Epithelial cell of esophagus (primary cell): Measurements from ENCODE around the gene SPINK8.
"Not testable (repeated sequence)": the region's sequence is repeated elsewhere in the genome, so short reads cannot be mapped to it uniquely, and the experiment has no call there.

ENCODE experiments used
- DNase-seq: peaks from one replicate; pipeline ENCODE4 v3.0.0; 2010; ENCODE audit warnings: low read depth
- H3K4me3 ChIP-seq: 2 replicates; pipeline ENCODE4 v1.5.1; 2011; ENCODE audit warnings: mild to moderate bottlenecking, low read length, control low read depth
- TF ChIP-seq, protein P1 (sequence below): IDR thresholded peaks from 2 replicates; pipeline ENCODE4 v1.5.1; 2011; ENCODE audit warnings: low read depth, mild to moderate bottlenecking, low read length, control low read depth, inconsistent platforms; ENCODE audit not compliant: insufficient read depth; ENCODE audit errors: missing control alignments

Gene SPINK8

GRCh38 chr3:48276911-48277641 lies 56.4 kb downstream of the SPINK8 start:
- TF ChIP-seq, protein P1, sequence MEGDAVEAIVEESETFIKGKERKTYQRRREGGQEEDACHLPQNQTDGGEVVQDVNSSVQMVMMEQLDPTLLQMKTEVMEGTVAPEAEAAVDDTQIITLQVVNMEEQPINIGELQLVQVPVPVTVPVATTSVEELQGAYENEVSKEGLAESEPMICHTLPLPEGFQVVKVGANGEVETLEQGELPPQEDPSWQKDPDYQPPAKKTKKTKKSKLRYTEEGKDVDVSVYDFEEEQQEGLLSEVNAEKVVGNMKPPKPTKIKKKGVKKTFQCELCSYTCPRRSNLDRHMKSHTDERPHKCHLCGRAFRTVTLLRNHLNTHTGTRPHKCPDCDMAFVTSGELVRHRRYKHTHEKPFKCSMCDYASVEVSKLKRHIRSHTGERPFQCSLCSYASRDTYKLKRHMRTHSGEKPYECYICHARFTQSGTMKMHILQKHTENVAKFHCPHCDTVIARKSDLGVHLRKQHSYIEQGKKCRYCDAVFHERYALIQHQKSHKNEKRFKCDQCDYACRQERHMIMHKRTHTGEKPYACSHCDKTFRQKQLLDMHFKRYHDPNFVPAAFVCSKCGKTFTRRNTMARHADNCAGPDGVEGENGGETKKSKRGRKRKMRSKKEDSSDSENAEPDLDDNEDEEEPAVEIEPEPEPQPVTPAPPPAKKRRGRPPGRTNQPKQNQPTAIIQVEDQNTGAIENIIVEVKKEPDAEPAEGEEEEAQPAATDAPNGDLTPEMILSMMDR, result no peak
- DNase-seq, result no peak
- H3K4me3 ChIP-seq, result no peak overlapping the region

- H3K4me3 ChIP-seq, result no peak overlapping the region
- DNase-seq, result no peak
- TF ChIP-seq, protein P1, result no peak
Measured at GRCh38 chr3:48275287-48276027, 58.0 kb downstream of the SPINK8 start.

GRCh38 chr3:48274452-48274851 lies 59.0 kb downstream of the SPINK8 start:
- H3K4me3 ChIP-seq, result no peak overlapping the region
- TF ChIP-seq, protein P1, result no peak
- no peak for DNase-seq

DNA sequence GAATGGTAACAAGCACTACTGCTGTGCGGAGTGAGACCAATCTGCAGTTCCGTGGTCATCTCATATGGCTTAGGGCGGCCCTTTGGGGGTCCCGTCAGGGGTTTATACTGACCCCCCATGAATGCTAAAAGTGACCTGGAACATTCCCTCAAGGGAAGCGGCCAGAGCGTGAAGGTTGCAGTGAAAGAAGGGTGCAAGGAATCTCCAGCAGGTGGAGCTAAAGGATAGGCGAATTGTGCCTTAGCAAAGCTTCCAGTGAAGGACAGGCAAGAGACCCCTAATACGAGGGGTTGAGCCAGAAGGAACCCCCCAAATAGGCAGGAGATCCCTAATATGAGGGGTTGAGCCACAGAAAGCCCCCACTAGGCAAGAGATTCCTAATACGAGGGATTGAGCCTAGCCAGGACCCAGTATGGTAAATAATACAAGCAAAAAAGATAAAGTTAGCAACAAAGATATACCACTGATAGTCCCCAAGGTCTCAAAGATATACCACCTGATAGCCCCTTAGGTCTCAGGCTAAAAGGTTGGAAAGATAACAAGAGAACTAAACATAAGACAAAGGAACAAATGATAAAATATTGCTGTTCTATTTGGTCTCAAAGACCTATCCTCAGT lies 59.8 kb downstream of the SPINK8 start:
- TF ChIP-seq, protein P1, result peak; percentile 93
- peak; percentile 72 for DNase-seq
- H3K4me3 ChIP-seq, result no peak overlapping the region

DNA sequence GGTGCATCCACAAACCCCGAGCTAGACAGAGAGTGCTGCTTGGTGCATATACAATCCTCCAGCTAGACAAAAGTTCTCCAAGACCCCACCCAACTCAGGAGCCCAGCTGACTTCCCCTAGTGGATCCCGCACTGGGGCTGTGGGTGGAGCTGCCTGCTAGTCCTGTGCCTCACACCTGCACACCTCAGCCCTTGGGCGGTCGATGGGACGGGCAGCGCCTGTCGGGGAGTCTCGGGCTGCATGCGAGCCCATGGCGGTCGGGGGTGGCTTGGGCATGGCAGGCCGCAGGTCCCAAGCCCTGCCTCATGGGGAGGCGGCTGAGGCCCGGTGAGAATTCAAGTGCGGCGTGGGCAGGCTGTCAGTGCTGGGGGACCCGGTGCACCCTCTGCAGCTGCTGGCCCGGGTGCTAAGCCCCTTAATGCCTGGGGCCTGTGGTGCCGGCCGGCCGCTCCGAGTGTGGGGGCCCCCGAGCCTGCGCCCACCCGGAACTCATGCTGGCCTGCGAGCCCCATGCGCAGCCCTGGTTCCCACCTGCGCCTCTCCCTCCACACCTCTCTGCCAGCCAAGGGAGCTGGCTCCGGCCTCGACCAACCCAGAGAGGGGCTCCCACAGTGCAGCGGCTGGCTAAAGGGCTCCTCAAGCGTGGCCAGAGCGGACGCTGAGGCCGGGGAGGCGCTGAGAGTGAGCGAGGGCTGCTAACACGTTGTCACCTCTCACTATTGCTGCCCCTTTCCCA lies 61.5 kb downstream of the SPINK8 start:
- no peak overlapping the region for H3K4me3 ChIP-seq
- TF ChIP-seq, protein P1, result no peak
- DNase-seq, result no peak

GRCh38 chr3:48271223-48271622 lies 62.2 kb downstream of the SPINK8 start:
- DNase-seq, H3K4me3 ChIP-seq: not testable (repeated sequence)

GRCh38 chr3:48270306-48270705 lies 63.2 kb downstream of the SPINK8 start:
- no peak overlapping the region for H3K4me3 ChIP-seq
- TF ChIP-seq, protein P1, result no peak
- no peak for DNase-seq
